Left lobe of liver (tissue), 2 donors: ENCODE measurements around the gene NEXN. TPM values are rescaled to one million over a fixed set of nuclear protein-coding genes. Genes with fewer than 3 reads are reported as not detected.
A peak's percentile ranks its signal among the peaks of the same experiment; 100 is the strongest.

Experiments
- ATAC-seq: fragments of 200-7000 bp; cut with Tn5 transposase; one replicate; pipeline ENCODE4 v1.9.1; 2020; ENCODE audit warnings: mild to moderate bottlenecking, moderate library complexity
- DNase-seq: peaks from one replicate; pipeline ENCODE4 v3.0.0-alpha.2; 2020; ENCODE audit warnings: low spot score
- total RNA-seq: library from RNA; stranded (reverse); gene quantifications from one replicate; pipeline ENCODE4 v1.2.1, GENCODE V29; 2021
- donor health status: DM: no; HTN: no; CAD: no; lungs with moderate emphysema.
- donor health status: DM: no; HTN: yes; CAD: no.

The NEXN gene
- total RNA-seq = 0.68 TPM

DNA sequence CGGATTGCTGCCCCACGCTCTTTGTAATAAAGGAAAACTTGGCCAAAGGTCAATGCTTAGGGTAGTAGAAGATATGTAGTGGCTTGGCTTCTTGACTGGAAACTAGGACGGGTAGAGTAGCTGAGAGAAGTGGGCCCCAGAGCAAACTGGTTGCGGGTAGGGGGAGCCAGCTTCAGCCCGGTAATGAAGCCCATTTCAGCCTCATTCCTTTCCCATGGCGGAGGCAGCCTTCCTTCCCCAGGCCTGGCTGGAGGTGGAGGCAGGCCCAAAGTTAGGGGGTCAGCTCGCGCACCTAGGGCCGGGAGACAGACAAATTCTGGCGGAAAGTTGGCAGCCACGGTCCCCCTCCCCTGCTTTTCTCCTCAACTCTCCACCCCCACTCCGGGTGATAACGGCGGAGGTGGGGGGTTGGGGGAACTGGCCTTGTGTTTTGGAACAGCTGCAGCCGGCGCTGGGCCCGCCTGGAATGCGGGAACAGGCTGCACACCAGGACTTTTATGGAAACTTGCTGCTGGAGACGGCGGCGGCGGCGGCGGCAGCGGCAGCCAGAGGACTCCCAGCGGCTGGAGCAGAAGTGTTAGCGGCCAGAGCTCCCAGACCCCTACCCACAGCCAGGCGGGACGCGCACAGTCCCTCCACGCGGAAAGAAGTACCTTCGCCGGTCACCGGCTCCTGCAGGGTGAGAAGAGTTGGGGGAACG, at the start of gene NEXN:
Gene NEXN, plus strand, starts transcription at position 544 of the 700 bp plus-strand sequence. CDS start 27,483 bp downstream, outside the sequence.
- DNase-seq (peak; percentile 64), ATAC-seq (peak; percentile 88)

DNA sequence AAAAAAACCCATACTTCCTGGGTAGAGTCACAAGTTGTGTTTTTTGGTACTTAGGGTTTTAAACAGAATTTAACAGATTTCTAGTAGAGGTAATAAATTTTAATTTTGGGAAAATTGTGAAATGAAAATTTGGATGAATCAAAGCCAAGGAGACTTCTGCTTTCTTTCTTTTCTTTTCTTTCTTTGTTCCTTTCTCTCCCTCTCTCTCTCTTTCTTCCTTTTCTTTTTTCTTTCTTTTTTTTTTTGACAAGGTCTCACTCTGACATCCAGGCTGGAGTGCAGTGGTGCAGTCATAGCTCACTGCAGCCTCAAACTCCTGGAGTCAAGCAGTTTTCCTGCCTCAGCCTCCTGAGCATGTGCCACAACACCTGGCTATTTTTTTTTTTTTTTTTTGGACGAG, 46.9 kb upstream of the NEXN start:
- no peak for DNase-seq
- no peak for ATAC-seq

DNA sequence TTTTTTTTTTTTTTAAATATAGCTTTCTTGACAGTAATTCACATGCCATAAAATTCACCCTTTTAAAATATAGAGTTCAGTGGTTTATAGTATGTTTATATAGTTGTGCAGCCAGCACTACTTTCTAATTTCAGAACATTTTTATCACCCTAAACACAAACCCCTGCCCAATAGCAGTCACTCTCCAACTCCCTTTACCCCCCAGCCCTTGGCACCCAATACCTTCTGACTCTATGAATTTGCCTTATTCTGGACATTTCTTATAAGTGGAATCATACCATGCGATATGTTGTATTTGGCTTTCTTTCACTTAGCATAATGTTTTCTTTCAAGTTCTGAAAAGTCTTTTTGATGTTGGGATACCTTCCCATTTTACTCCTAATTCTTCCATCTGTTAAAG, 42.5 kb upstream of the NEXN start:
- DNase-seq (no peak), ATAC-seq (no peak)

DNA sequence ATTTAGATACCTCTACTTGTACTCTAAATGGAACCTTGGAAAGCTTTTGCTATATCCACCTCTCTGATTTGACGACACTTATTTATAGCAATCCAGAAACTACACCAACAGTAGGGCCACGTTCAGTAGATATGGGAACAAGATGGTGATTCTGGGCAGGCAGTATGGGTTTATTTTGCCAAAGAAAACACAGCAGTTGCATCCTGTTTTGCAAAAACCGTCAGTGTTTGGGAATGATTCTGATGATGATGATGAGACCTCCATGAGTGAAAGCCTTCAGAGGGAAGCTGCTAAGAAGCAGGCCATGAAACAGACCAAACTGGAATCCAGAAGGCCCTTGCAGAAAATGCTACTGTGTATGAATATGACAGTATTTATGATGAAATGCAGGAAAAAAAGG, 41.5 kb upstream of the NEXN start:
- ATAC-seq (no peak), DNase-seq (no peak)

DNA sequence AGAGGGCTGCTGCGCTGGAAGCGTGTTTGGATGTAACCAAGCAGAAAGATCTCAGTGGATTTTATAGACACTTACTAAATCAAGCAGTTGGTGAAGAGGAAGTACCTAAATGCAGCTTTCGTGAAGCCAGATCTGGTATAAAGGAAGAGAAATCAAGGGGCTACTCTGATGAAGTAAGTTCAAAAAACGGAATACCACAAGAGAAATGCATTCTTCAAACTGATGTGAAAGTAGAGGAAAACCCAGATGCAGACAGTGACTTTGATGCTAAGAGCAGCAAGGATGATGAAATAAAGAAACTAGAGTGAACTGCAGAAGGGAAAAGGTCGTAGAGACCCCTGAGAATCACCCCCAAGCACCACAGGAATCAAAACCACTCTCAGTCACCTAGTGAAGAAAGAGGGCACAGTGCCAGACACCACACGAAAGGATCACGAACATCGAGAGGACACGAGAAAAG, 40.8 kb upstream of the NEXN start:
- ATAC-seq (no peak), DNase-seq (no peak)

DNA sequence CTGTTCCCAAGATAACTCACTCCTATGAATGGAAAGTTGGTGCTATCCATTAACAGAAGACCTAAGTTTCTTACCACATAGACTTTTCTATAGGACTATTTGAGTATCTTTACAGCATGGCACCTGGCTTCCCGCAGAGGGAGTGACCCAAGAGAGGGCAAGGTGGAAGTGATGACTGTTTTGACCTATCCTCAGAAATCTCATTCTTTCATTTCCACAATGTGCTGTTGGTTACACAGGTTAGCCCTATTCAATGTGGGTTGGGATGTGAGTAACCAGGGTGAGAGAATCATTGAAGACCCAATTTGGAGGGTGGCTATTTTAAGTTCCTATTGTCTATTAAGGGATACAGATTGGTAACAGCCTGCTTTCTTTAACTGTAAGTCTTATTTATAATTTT, 38.3 kb upstream of the NEXN start:
- ATAC-seq = no peak
- no peak for DNase-seq

DNA sequence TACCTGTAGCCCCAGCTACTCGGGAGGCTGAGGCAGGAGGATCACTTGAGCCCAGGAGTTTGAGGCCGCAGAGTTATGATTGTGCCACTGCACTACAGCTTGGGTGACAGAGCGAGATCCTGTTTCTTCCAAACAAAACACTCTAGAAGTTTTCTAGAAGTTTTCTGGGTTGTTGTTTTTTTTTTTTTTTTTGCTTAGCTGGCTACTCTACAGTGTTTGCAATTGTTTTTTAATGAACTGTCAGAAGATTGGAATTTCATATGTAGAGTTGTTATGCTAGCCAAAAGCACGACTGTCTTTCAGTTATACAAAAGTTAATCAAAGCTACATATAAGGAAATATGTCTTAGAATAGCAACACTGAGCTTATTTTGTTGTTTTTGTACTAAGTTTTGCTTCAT, 30.9 kb upstream of the NEXN start:
- ATAC-seq = no peak
- no peak for DNase-seq

DNA sequence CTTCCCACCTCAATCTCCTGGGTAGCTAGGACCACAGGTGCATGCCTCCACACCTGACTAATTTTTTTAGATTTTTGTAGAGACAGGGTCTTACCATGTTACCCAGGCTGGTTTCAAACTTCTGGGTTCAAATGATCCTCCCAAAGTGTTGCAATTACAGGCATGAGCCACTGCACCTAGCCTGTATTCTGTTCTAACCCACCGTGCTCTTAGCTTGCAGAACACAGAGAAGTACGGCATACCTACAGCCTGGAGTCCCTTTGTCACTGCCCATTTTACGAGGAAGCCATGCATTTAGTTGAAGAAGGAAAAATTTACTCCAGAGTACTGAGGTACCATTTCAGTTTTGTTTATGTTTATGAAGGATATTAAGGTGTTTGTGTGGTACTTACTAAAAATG, 29.7 kb upstream of the NEXN start:
- no peak for DNase-seq
- ATAC-seq = peak; percentile 26

DNA sequence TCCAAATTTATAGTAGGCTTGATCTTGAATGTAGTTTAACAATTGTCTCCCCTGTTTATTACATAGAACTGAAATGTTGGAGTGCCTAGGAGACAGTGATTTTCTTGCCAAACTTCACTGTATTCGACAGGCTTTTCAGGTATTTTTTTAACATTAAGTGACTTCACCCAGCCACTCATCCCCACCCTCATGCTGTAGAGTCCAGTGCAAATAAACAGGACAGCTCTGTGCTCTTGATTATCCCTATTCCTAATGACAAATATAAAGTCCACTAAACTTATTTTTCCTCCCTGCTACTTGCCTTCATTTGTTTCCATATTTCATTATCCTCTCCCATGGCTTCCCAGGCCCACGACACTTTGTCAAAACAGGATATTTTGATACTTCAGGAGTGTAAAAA, 29.2 kb upstream of the NEXN start:
- ATAC-seq = peak; percentile 76

DNA sequence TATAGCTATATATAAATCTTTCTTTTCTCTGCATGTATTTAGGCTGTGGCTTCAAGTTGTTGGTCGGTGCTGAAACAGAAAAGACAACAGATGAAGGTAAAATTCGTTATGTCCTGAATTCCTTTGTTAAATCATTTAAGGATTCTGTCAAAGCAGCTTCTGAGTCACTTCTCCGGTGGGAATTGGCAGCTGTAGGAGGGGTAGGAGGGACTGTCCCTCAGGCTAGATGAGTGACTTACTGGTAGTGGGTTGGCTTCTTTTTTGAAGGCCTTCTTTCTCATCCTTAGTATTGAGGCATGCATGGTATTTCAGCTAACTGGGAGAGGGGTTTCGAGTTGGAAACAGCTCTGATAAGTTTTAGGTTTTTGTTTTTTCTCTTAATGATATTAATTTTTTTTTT, 22.1 kb upstream of the NEXN start:
- ATAC-seq = no peak
- DNase-seq = no peak

More for the DNA sequence above, 29.2 kb upstream of the NEXN start:
- no peak for DNase-seq

DNA sequence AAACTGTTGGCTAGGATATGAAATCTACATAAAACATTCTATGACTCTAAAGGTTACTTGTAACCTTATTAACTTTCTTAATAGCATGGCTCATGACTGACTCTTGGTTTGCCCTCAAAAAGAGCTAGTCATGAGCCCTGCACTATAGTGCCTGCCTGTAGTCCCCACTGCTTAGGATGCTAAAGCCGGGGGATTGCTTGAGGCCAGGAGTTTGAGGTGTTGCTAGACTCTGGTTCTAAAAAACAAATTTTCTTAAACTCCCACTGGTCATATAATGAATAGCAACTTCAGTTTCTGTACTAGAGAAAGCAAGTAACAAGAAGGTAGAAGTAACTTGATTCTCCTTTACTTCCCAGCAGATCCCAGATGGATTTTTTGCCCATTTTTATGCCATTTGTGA, 15.8 kb upstream of the NEXN start:
- DNase-seq = no peak
- ATAC-seq = no peak

DNA sequence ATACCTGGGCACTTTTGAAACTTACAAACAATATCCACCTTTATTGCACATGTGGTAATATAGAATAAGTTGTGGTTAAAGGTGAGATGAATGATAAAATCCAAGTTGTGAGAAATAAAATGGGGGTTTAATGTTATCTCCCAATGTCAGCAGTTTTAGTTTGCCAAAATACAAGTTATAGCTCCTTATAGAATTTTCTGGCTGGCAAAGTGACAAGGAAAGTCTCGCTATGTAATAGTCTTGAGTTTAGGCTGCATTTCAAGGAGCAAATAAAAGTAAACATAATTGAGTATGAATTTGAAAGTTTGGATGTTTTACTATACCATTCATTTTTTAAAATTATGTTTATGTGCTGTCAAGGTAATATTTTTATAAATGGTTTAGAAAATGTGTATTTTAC, 15.0 kb upstream of the NEXN start:
- DNase-seq = no peak
- ATAC-seq = no peak

DNA sequence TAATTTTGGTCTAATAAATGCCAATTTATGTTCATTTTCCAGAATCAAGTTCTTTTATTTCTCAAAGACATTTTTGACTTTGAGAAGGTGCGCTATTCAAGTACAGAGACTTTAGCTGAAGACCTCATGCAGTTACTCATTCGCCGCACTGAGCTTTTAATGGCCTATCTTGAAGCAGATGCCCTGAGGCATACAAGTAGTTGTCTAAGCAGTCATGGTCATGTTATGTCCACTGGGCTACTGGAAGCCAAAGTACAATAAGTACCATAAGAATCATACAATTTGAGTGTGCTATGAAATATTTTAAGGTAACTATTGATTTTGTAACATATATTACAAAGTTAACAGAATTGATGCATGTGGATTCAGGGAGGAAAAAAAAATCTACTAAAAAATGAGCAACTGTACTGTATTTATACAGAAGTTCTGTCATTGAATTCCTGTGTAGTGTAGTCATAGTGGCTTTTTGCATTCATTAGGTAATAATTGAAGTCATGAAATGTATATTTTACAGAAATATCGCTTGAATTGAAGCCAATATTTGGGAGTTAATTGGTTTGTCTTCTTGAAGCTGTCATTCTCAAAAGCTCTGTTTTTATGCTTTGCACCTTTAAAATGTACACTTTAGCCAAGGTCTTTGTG, 13.5 kb upstream of the NEXN start:
- ATAC-seq (no peak), DNase-seq (no peak)

DNA sequence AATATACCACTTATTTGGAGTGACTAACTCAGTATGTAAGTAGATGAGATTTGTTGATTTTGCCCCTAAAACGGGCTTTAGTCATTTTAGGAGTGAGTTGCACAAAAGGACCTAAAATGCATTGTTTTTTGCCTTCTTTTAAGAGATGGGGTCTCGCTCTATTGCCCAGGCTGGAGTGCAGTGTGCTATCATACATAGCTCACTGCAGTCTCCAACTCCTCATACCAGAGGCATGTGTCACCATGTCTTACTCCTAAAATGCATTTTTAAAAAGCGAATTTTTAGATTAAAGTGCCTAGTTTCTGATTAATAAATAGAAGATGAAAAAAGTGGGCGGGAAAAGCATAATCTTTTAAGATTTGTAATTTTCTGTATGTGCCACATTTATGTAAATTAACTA, 11.5 kb upstream of the NEXN start:
- DNase-seq = no peak
- ATAC-seq = no peak

DNA sequence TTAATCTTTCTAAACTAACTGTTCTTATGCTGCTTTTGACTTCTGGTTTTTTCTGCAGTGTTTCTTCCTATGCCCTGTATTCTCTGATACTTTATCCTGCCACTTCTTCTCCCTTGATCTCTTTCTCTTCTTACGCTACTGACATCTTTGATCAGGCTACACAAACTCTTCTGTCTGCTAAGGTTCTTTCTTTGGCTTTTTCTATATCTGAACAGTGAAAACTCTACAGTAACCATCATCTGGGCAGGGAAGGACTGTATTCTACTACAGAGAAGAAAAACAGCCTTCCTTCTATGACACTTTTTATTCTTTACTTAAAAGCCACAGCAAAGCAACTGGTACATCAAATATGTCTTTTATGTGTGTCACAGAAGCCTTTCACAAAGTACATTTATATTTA, 7.4 kb upstream of the NEXN start:
- DNase-seq (no peak), ATAC-seq (no peak)

DNA sequence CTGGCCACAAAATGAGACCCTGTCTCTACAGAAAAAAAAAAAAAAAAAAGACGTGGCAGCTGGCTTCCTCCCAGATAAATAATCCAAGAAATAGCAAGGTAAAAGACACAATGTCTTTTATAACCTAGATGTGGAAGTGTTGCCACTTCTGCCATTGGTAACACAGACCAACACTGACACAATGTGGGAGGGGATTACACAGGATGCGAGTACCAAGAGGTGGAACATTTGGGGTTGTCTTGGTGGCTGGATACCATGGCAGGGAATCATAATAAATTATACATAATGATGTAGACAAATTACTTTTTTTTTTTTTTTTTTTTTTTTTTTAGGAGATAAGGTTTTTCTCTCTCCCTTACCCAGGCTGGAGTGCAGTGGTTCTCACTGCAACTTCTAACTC, 6.0 kb upstream of the NEXN start:
- DNase-seq (no peak), ATAC-seq (no peak)

DNA sequence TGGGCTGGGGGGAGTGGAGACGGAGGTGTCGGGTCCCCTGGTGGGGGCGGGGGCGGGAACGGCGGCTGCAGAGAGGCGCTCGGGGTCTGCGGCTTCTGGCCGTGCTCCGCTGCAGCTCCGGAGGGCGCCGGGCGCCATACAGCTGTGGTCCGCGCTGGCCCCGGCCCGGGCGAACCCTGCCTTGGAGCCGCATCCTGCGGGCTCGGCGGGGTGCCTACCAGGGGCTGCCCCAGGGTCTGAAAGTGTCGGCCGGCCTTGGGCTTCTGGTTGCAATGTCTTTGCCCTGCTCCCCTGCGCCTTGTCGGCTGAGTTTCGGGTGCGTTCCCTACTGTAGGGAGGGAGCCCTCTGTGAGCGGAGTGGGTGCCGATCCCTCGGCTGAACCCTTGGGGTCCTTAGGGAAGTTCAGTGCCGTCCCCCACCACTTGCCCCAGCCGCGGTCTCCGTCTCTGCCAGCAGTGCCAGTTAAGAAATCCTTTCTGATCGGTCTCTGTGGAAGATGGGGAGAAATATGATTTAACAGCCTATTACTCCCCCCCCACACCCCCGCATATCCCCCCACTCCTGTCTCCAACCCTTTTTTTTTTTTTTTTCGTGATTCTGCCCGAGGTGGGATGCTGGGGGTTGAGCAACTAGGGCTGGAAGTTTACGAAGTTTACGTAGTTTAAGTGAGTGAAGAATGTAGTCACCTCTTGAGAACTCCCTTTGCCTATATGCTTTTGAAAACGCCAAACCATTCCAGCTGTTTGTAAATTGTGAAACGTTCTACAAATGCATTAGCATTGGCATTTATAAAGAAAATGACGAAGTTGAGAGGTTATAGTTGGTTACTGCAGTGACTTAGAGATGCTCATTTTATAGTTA, 588 bp downstream of the NEXN start:
- DNase-seq = peak; percentile 47
- ATAC-seq = peak; percentile 78

DNA sequence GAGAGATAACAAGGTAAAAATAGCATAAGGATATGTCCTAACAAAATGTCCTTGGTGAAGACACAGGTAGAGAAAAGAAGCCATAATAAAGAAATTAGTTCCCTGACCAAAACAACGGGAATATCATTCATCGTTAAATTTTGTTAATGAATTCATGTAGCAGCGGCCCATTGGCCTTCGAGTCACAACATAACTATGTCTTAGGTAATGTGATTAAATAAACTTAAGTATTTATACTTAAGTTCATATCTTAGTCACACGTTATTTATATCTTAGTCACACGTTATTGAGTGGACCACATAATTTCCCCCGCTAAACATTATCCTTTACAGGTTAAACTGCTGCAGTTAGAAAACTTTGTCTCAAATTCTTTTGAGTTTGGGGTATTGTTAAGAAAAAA, 1.2 kb downstream of the NEXN start:
- ATAC-seq (no peak), DNase-seq (no peak)

DNA sequence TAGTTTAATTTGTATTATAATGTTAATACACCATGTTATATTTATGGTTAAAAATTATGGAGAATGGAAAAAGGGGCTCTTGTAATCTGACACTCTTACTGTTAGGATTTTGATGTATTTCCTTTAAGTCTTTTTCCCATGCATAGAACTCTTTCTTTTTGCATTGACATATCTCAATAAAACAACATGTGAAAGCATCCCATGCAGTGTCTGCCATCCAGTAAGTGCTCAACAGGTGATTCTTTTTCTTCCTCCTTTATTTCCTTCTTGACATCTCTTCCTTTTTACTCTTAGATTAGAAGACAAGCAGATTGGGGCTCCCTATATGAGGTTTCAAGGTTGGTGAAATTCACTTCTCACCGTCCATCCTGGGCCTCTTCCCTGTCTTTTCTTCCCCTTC, 2.8 kb downstream of the NEXN start:
- no peak for ATAC-seq
- DNase-seq = no peak

DNA sequence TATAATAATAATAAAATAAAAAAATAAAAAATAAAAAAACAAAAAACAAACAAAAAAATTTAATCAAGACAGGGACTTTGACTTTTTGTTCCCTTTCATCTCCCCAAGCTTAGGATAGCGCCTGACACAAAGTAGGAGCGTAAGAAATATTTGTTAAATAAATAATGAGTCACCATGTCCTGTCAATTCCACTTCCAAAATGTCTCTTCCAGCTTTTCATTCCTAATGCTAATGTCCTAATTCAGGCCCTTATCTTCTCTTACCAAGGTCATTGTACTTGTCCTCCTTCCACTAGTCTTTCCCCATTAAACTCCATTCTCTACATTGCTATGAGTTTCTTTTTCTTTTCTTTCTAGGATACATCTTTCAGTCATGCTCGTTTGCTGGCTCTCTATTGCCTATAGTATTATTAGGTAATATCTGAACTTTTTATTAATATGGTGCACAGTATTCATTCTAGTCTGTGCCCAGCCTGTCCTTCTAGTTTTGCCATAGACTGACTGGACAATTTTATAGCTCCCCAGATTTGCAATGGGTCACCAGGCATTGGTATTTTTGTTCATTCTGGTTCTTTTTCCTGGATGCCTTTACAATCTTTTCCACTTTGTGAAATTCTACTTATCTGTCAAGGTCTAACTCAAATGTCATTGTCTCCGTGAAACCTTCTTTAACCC, 11.4 kb downstream of the NEXN start:
- ATAC-seq (peak; percentile 46), DNase-seq (no peak)

DNA sequence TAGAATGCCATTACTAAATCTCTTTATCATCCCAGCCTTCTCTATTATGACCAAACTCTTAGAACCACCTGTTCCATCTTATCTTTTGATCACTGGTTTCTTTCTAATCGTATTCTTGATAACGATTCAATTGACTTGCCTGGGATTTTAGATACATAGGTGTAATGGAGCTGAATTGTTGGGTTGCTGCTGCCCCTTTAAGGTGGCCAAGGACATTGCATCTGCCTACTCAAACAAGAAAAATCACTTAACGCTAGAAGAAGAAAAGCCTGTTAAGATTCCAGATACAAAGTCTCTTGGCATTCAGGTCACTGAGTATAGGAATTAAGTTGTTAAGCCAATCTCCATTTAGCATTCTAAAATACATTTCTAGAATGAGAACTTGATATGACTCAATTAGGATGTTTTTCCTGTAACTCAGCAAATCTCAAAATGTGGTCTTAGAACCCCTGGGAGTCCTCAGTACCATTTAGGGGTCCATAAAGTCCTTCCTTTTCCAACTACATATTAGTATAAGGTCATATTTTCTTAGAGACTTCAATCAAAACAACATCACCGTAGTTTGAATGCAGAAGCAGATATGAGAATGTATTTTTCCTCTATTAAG, 12.4 kb downstream of the NEXN start:
- peak; percentile 77 for ATAC-seq
- no peak for DNase-seq
